ENCODE measurements around the gene STN1.

DNA sequence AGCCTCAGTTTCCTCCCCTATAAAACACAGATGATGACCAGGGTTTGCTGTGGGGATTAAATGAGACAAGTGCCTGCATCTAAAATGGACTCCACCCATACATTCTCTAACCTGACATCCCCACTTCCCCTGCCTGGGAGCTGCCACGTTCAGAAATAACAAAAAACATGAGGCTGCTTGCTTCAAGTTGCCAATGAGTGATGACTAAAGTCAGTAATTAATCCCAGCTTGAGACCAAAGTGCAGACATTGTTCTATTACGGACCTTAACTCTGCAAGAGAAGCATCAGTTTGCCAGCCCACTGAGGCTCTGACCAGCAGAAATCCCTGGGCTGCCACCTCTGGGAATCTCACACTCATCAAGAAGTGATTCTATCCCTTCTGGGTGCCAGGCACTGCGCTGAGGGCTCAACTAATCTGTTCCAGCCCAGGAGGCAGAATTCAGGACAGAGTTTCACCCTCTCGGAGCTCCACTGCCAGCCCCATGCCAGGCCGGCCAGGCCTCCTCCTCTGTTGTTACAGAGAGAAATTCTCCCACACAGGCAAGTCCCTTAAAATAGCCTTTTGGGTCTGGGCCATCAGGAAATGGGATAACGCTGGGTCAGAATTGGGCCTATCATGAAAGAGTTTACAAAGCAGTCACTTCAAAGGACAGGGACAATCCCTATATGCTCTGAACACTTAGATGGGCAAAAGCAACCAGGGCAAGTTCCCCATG is 74.0 kb downstream of the STN1 start:
- TF ChIP-seq, protein P1, sequence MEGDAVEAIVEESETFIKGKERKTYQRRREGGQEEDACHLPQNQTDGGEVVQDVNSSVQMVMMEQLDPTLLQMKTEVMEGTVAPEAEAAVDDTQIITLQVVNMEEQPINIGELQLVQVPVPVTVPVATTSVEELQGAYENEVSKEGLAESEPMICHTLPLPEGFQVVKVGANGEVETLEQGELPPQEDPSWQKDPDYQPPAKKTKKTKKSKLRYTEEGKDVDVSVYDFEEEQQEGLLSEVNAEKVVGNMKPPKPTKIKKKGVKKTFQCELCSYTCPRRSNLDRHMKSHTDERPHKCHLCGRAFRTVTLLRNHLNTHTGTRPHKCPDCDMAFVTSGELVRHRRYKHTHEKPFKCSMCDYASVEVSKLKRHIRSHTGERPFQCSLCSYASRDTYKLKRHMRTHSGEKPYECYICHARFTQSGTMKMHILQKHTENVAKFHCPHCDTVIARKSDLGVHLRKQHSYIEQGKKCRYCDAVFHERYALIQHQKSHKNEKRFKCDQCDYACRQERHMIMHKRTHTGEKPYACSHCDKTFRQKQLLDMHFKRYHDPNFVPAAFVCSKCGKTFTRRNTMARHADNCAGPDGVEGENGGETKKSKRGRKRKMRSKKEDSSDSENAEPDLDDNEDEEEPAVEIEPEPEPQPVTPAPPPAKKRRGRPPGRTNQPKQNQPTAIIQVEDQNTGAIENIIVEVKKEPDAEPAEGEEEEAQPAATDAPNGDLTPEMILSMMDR (conservative IDR thresholded peaks at IDR 0.05 in 1 of 2, IDR thresholded peaks at IDR 0.05 in 1 of 2; ENCODE audit: low read depth in 1 of 2, low read length in 2 of 2) = no peak
- no peak for TF ChIP-seq EZH2 (IDR thresholded peaks at IDR 0.05; ENCODE audit: low read length, missing control alignments)
